Stimulated activated CD4-positive, alpha-beta T cell treated with anti-CD3 and anti-CD28 coated beads, Interleukin-4, amount 100 ng/mL, for 24 hours (primary cell): Measurements from ENCODE around the gene CCDC197.

ENCODE experiments used
- DNase-seq: peaks from one replicate; pipeline ENCODE4 v3.0.0-alpha.2; 2020

CCDC197 gene

DNA sequence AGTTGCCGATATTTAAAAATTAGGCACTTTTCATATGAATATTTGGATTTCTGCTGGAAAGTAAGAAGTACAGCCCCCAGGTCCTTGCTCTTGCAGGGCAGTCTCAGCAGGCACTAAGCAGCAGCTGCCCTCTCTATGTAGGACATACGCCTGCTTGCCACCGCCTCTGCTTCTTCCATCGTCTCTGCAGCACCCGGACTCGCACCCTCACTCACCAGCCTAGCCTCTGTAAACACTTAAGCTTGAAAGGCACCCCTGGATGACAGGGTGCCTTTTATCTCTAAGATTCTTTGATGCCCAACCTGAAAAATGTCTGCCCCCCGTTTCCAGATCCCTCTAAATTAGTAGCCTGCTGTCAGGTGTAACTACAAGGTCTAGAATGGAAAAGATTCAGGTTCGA is 48.0 kb downstream of the CCDC197 start:
- DNase-seq = no peak

DNA sequence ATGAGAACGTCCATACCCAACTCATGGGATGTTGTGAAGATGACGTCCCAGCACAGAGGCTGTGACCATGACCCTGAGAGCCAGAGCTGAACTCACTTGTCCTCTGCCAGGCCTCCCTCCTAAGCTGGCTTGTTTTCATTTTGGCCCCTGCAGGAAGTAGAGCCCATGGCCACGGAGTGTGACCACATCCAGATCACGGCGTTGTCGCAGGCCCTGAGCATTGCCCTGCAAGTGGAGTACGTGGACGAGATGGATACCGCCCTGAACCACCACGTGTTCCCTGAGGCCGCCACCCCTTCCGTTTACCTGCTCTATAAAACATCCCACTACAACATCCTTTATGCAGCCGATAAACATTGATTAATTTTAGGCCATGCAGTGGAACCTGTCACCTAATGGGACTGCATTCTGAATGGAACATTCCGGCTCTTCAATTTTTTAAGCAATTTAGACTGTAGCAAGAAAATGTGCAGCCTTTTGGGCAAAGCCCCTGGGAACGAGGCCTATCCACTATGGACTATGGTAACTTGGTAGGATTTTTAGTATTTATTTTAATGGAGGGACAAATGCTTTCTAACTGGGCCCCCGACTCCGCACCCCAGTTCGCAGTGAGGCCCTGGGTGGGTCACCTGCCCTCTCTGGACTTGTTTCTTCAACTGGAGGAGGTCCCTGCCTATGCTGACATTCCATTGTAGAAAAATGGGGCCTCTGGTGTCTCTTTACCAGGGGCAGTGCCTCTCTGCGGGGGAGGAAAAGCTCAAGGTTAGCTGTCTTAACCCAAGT is 48.7 kb downstream of the CCDC197 start:
- DNase-seq = no peak

DNA sequence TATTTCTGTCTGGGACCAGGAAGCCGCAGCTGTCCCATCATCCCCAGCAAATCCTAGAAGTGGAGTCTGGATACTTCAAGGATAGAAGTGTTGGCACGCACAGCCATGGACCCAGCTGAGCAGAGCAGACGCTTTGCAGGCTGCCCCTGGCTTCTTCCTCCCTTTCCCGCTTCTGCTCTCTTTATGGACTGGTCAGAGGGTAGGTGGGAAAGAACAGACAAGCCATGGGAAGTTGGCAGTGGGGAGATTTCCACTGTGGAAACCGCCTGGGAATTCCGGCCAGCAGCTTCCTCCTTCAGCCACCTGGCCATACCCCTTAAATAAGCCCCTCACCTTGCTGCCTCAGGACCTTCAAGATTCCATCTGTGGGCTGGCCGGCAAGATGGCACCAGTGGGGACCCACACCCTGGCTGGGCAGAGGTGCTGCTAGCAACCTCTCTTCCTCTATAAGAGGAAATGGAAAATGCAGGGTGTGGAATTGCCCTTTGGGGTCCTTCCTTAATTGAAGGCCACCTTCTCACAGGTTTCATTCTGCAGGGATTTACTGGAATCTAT is 49.7 kb downstream of the CCDC197 start:
- no peak for DNase-seq

DNA sequence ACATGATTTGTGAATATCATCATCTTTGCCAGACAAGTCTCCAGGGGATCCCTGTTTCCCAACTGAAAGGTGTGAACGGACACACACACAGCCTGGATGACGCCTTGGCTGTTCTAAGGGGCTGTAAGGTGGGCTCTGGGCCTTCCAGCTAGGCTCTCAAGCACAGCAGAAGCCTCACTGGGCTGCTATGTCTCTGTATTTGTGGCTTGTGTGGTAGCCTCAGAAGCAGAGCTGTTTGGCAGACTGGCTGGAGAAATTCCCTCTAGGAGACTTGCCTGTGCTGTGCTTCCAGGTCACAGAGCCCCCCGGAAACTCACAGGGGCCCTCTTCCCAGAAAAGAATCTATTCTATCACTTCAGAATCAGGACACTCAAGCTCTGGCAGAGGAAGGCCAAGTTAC is 50.5 kb downstream of the CCDC197 start:
- no peak for DNase-seq

DNA sequence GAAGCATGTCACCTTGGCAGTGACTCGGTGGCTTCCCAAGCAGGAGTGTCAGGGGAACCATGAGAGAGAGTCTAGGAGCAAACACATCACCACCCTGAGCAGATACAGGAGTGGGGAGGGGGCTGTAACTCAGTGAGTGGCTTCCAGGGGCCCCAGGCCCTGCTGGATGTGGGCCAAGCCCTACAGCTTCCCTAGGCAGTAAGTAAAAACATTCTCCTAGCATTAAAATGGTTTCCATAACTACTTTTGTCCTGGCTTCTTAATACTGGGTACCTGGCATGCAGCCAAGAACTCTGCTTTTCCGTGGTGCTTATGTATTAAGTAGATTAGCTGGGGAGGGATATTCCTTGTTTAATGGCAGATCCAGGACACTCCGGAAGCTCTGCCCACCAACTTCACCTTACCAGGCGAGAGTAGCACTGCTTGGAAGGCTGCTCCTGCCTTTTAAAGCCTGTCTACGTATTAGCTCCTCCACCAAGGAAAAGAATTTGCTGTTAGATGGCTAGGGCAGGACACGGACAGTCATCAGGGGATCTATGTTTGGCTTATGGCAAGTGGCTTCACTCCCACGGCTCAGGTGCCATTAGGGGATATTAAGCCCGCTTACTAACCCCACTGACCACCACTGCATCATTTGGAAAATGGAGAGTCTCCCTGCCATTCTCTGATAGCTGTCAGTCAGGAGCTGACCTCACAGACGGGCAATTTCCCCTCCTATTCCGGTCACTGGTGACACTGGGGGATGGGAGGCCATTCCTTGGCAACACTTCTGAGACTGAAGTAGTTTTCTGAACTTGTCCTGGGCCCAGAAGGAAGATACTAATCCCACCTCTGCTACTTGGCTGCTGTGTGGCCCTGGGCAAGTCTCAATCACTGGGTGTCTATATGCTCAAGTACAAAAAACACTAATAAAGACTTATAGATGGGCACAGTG is 51.9 kb downstream of the CCDC197 start:
- no peak for DNase-seq

DNA sequence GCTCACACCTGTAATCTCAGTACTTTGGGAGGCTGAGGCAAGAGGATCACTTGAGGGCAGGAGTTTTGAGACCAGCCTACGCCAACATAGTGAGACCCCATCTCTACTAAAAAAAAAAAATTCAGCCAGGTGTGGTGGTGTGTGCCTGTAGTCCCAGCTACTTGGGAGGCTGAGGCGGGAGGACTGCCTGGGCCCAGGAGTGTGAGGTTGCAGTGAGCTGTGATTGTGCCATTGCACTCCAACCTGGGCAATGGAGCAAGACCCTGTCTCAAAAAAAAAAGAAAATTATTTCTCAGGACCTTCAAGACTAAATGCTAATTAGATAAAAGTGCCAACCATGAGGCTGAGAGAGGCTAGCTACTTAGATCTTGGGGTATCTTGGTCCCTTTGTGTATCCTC is 52.5 kb downstream of the CCDC197 start:
- DNase-seq = no peak

DNA sequence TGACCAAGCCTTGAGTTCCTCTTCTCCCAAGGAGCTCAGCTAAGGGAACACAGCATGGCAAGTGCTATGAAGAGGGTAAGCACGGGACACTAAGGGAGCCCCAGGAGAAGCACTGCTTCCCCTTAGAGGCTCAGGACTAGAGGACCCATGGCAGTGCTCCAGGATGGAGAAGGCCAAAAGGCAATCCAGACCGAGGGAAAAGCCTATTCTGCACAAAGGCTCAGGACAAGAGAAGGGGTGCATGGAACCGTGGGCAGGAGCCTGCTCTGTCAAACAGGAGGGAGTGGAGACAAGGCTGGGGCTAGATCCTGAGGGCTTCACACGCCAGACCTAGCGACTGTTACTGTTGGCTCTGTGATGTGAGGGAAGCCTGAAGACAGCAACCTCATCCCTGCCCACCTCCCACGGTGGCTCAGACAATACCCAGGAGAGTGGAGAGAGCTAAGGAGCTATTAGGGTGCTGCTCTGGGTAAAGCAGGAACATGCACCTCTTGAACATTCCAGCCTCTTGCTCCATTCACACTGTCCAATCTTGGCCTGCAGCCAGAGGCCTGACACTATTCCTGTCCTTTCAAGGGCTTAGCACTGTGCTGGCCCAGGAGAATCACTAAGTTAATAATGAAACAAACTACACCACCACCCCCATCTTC is 53.3 kb downstream of the CCDC197 start:
- no peak for DNase-seq

DNA sequence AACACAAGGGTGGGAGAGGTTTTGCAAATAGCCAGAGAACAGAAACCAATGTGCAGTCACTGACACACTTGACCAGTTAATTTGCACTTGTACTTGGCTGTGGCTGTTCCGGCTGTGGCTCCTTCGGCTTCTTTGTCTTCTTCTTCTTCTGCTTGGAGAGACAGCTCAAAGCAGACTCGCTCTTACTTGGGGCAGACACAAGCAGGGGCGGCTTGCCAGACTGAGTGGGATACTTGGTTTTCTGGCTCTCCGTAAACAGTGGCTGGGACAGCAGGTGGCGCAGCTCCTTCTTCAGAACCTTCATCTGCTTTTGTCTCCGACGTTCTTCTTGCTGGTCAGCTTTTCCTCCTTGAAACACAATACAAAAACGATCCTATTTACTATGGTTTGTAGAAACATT is 54.0 kb downstream of the CCDC197 start:
- DNase-seq = no peak

DNA sequence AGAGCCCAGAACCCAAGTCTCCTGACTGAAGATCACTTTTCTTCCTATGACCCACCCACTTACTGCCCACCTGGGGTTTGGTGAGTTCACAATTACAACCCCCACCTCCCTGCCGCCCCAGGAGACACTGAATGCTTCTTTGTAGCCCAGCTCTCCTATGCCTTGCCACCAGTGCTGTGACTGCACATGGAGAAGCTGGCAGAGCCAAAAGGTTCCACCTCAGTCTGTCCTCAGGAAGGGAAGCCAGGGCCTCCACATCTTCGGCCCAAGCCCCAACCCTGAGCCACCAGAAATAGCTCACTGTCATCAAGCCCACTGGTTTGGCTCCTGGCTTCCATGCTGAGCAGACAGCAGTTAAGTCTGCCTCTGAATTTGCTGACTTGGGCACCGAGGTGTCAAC is 54.7 kb downstream of the CCDC197 start:
- no peak for DNase-seq

DNA sequence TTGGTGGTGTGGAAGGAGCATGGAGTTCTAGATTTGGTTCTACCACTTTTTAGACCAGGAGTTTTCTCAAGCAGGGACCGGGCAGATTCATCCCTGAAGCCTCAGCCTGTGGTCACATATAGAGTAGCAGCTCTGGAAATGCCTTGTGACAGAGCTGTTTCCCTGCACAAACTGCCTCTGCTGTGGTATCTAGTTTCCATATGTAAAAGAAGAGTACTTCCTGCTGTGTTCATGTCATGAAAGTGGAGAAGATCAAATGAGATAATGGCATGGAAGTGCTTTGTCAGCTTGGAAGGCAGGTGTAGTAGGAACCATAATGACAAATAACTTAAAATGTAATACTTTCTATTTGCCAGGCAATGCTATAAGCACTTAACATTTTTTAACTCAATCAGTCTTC is 55.1 kb downstream of the CCDC197 start:
- DNase-seq = no peak

DNA sequence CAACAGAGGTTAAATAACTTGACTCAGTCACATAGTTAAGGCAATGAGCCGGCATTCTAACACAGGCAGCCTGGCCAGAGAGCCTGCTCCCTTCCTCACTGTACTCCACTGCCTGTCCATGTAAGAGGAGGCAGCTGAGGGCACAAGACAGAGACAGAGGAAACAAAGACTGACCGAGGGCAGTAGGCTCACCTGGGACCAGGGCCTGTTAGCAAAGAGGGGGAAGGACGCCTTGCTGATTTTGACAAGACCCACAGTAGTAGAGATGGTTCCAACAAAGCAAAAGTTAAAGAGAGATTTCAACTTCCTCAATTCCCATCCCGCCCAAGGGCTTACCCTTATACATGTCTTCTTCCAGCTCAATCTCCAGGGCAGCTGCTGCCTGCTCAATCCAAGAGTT is 55.6 kb downstream of the CCDC197 start:
- DNase-seq = no peak

DNA sequence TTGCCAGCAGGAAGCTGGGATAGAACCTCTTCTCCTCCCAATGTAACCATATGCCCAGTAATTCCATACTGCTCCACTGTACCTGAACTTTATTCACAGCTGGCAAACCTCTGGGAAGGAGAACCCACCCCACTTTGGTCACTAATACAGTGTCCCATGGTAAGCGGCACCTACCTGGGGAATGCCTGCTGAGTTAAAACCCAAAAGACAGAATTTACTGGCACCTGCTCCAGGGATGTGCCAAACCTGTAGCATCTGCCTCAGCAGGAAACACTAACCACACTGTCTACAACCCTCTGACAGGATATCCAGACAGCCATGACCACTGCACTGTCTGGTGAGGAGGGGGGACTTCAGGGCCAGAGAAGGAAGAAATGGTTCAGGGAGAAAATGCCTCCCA is 57.3 kb downstream of the CCDC197 start:
- no peak for DNase-seq

DNA sequence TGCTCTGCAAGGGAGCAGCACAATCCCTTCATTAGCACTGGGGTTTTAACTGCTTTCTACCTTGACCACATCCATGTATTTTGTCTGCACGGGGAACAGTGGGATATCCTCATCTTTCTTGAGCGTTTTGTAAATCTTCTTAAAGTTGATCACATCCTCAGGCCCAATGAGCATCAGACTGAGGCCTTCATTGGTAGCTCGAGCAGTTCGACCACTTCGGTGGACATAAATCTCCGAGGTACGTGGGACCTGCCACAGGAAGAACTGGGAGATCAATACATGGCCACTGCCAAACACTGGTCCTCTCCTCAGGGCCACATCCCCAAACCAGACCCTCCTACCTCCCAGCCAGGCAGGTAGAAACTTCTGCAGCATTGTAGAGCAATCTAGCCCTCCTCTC is 57.8 kb downstream of the CCDC197 start:
- DNase-seq = no peak

DNA sequence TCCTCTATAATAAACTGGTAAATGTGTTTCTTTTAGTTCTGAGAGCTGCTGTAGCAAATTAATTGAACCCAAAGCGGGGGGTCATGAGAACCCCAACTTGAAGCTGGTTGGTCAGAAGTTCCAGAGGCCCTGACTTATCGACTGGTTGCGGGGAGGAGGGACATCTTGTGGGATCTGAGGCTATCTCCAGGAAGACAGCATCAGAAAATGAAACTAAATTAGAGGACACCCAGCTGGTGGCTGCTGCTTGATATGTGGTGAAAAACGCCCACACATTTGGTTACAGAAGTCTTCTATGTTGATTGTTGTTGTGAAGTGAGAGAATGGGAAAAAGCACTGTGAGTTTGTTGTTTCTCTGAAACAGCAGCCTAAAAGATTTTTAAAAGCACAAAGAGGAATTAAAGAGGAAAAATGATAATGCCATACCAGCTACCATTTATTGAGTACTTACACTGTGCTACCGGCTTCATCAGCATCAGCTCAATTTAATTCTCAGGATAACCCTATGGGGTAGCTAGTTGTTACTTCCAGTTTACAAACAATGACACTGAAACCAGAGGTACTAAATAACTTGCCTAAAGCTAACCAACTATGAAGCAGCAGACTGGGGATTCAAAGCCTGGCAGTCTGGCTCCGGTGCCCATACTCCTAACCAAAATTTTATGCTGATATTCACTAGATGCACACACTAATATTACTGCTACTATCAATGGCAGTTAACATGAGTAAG is 59.6 kb downstream of the CCDC197 start:
- DNase-seq = peak; percentile 28

DNA sequence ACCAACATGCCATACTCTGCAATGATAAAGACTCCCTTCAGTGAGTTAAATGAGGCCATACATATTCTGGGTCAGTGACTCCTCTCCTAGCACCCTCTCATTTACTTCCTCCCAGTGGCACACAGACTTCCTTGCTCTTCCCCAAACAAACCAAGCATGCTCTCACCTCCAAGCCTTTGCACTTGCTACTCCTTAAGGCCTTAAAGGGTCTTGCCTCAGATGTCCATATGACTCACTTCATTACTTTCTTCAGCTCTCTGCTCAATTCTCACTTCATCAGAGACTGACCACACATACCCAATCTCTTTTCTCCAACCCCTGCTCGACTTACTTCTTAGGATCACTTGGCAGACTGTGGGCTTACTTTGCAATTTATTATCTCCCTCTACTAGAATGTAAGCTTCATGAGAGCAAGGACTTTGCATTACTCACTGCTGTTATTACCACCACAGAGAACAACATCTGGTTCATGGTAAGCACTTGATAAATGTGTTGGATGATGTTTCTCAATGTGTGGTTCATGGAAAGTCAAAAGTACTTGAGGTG is 61.1 kb downstream of the CCDC197 start:
- DNase-seq = no peak
